ENCODE results near the gene GCA. TPM values are rescaled to one million over a fixed set of nuclear protein-coding genes. Genes with fewer than 3 reads are reported as not detected.

Gene GCA, protein sequence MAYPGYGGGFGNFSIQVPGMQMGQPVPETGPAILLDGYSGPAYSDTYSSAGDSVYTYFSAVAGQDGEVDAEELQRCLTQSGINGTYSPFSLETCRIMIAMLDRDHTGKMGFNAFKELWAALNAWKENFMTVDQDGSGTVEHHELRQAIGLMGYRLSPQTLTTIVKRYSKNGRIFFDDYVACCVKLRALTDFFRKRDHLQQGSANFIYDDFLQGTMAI
- total RNA-seq (2022; extraction: Qiagen RNA extraction), result 5.3 to 6.5 TPM (median 6.3 TPM) in 5 replicates

DNA sequence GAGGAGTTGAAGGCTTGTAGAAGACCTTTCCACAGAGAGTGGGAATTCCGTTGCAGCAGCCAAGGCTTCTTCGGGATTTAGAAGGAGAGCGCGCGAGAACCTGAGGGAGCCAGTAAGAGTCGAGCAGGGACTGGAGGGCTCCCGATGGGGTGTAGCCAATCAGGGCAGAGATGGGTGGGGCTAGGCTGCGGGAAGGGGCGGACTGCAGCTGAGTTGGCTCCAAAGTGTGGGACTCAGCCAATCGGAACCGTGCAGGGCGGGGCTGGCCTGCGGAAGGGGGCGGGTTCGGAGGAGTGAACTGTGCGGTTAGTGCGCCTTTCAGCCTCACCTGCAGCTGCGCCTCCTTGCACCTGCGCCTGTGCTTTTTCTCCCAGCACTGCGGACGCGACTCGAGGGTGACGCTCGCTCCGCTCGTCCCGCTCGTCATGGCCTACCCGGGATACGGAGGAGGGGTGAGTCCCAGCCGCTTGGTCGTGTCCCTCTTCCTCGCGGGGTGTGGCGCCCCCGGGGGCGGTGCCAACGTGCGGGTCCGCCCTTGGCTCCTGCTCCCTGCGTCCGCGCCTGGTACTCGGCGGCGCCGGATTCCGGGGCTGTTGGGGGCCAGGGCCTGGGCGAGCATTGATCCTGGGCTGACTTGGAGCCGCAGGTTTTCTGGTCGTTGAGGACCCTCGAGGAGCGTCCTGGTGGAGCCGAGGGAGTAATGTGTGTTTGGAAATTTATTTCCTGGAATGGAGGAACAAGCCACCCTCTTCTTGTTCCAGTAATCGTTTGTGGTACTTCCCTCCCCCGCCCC lies at the start of gene GCA:
Gene GCA, plus strand, starts transcription at position 309 of the 793 bp plus-strand sequence. Its CDS starts 117 bp downstream, at position 426.

GRCh38 chr2:162318328-162319180 lies 25.4 kb upstream of the GCA start, which contains the start of gene IFIH1:
Gene IFIH1, minus strand, starts transcription at chr2:162318684. Its CDS starts 377 bp downstream, at chr2:162318307.

Other genes with a start within 250 kb of the GCA start
- 0.05 TPM in 1 of 5 replicates, not detected in the others for gene GCG, start 191.9 kb upstream of the GCA start, total RNA-seq (2022; extraction: Qiagen RNA extraction)
- 0.08 to 0.11 TPM (median 0.09 TPM) in 3 of 5 replicates, not detected in the others for gene FAP, start 100.7 kb upstream of the GCA start, total RNA-seq (2022; extraction: Qiagen RNA extraction)
- 0.71 to 1.1 TPM (median 0.94 TPM) in 5 replicates for gene IFIH1, start 25.4 kb upstream of the GCA start, total RNA-seq (2022; extraction: Qiagen RNA extraction)